ENCODE measurements around the gene BAHCC1. TPM values are rescaled to one million over a fixed set of nuclear protein-coding genes. Genes with fewer than 3 reads are reported as not detected.

Gene BAHCC1
- total RNA-seq, 1 donor = 11.2 TPM

GRCh38 chr17:81449351-81449750, 54.1 kb downstream of the BAHCC1 start:
- H4K20me1 ChIP-seq (ENCODE audit: insufficient read depth, low read length) = no peaks in the 10 kb centered on the region
- no peak overlapping the region for H2AFZ ChIP-seq (ENCODE audit: low read length)
- H3K79me2 ChIP-seq (ENCODE audit: insufficient read depth, low read length) = no peaks in the 10 kb centered on the region
- no peaks in the 10 kb centered on the region for H3K9me3 ChIP-seq (ENCODE audit: low read depth, low read length)
- no peak for TF ChIP-seq CTCF (IDR thresholded peaks at IDR 0.05; ENCODE audit: extremely low read depth, low read depth, low read length)
- no peak overlapping the region for H3K4me2 ChIP-seq (ENCODE audit: insufficient read depth, low read length)
- no peaks in the 10 kb centered on the region for H3K27me3 ChIP-seq (ENCODE audit: insufficient read depth, low read length)
- H3K36me3 ChIP-seq (ENCODE audit: insufficient read depth, low read length) = no peaks in the 10 kb centered on the region
- no peak overlapping the region for H3K4me3 ChIP-seq (ENCODE audit: insufficient read depth, low read length)
- no peak overlapping the region for H3K27ac ChIP-seq (ENCODE audit: low read depth, low read length)
- H3K4me1 ChIP-seq (ENCODE audit: insufficient read depth, low read length) = no peaks in the 10 kb centered on the region
- no peak for DNase-seq (ENCODE audit: insufficient read length, low spot score, missing footprints)

GRCh38 chr17:81451823-81452222, 56.6 kb downstream of the BAHCC1 start:
- no peaks in the 10 kb centered on the region for H3K36me3 ChIP-seq (ENCODE audit: insufficient read depth, low read length)
- no peak overlapping the region for H3K4me3 ChIP-seq (ENCODE audit: insufficient read depth, low read length)
- H3K79me2 ChIP-seq (ENCODE audit: insufficient read depth, low read length) = no peaks in the 10 kb centered on the region
- no peak overlapping the region for H2AFZ ChIP-seq (ENCODE audit: low read length)
- no peak for DNase-seq (ENCODE audit: insufficient read length, low spot score, missing footprints)
- H3K4me1 ChIP-seq (ENCODE audit: insufficient read depth, low read length) = no peaks in the 10 kb centered on the region
- no peak for TF ChIP-seq CTCF (IDR thresholded peaks at IDR 0.05; ENCODE audit: extremely low read depth, low read depth, low read length)
- no peak overlapping the region for H3K27ac ChIP-seq (ENCODE audit: low read depth, low read length)
- H4K20me1 ChIP-seq (ENCODE audit: insufficient read depth, low read length) = no peaks in the 10 kb centered on the region
- H3K4me2 ChIP-seq (ENCODE audit: insufficient read depth, low read length) = no peak overlapping the region
- H3K9me3 ChIP-seq (ENCODE audit: low read depth, low read length) = no peaks in the 10 kb centered on the region
- H3K27me3 ChIP-seq (ENCODE audit: insufficient read depth, low read length) = no peaks in the 10 kb centered on the region

- H3K27ac ChIP-seq (ENCODE audit: low read depth, low read length) = no peak overlapping the region
- H3K36me3 ChIP-seq (ENCODE audit: insufficient read depth, low read length) = no peaks in the 10 kb centered on the region
- no peaks in the 10 kb centered on the region for H3K27me3 ChIP-seq (ENCODE audit: insufficient read depth, low read length)
- no peak for TF ChIP-seq CTCF (IDR thresholded peaks at IDR 0.05; ENCODE audit: extremely low read depth, low read depth, low read length)
- no peak overlapping the region for H3K4me3 ChIP-seq (ENCODE audit: insufficient read depth, low read length)
- no peaks in the 10 kb centered on the region for H3K9me3 ChIP-seq (ENCODE audit: low read depth, low read length)
- H2AFZ ChIP-seq (ENCODE audit: low read length) = no peak overlapping the region
- no peak overlapping the region for H3K4me2 ChIP-seq (ENCODE audit: insufficient read depth, low read length)
- no peaks in the 10 kb centered on the region for H3K4me1 ChIP-seq (ENCODE audit: insufficient read depth, low read length)
- no peaks in the 10 kb centered on the region for H4K20me1 ChIP-seq (ENCODE audit: insufficient read depth, low read length)
- no peak for DNase-seq (ENCODE audit: insufficient read length, low spot score, missing footprints)
- H3K79me2 ChIP-seq (ENCODE audit: insufficient read depth, low read length) = no peaks in the 10 kb centered on the region
Measured at GRCh38 chr17:81452551-81452950, 57.3 kb downstream of the BAHCC1 start.

- Histone ChIP-seq H3K27ac (ENCODE audit: low read depth, low read length) (no peak overlapping the region), H4K20me1 (ENCODE audit: insufficient read depth, low read length) (no peaks in the 10 kb centered on the region), H3K79me2 (ENCODE audit: insufficient read depth, low read length) (no peaks in the 10 kb centered on the region), H3K27me3 (ENCODE audit: insufficient read depth, low read length) (no peaks in the 10 kb centered on the region), H3K4me1 (ENCODE audit: insufficient read depth, low read length) (no peaks in the 10 kb centered on the region), H3K4me3 (ENCODE audit: insufficient read depth, low read length) (no peak overlapping the region), H2AFZ (ENCODE audit: low read length) (no peak overlapping the region), H3K36me3 (ENCODE audit: insufficient read depth, low read length) (no peaks in the 10 kb centered on the region), H3K9me3 (ENCODE audit: low read depth, low read length) (no peaks in the 10 kb centered on the region), H3K4me2 (ENCODE audit: insufficient read depth, low read length) (no peak overlapping the region)
- no peak for DNase-seq (ENCODE audit: insufficient read length, low spot score, missing footprints)
- no peak for TF ChIP-seq CTCF (IDR thresholded peaks at IDR 0.05; ENCODE audit: extremely low read depth, low read depth, low read length)
Measured at GRCh38 chr17:81453076-81453475, 57.8 kb downstream of the BAHCC1 start.

Data from osteoblast (primary cell).